ENCODE results near the gene FGG.

The FGG gene

DNA sequence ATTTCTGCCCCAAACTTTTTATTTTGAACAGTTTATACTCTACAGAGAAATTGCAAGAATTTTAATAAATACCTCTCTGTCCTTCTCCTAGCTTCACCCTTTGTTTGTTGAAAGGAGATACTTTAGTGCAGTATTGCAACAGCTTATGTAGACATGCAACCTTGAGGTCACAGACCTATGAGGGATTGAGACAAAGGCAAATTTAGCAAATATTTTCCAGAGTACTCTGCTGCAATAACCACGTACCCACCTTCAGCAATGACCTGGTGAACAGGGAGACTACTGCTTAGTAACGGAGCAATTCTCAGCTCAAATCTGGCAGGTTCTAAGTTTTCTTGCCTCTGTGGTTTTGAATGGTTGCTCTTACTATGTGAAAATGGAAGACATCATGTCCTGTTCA lies 35.1 kb downstream of the FGG start:
- TF ChIP-seq, protein P1, sequence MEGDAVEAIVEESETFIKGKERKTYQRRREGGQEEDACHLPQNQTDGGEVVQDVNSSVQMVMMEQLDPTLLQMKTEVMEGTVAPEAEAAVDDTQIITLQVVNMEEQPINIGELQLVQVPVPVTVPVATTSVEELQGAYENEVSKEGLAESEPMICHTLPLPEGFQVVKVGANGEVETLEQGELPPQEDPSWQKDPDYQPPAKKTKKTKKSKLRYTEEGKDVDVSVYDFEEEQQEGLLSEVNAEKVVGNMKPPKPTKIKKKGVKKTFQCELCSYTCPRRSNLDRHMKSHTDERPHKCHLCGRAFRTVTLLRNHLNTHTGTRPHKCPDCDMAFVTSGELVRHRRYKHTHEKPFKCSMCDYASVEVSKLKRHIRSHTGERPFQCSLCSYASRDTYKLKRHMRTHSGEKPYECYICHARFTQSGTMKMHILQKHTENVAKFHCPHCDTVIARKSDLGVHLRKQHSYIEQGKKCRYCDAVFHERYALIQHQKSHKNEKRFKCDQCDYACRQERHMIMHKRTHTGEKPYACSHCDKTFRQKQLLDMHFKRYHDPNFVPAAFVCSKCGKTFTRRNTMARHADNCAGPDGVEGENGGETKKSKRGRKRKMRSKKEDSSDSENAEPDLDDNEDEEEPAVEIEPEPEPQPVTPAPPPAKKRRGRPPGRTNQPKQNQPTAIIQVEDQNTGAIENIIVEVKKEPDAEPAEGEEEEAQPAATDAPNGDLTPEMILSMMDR (IDR thresholded peaks at IDR 0.05; ENCODE audit: borderline replicate concordance, insufficient read depth, low read depth, low read length), result no peak
- H3K4me3 ChIP-seq (ENCODE audit: low read depth, low read length), result no peak overlapping the region

- H3K4me3 ChIP-seq (ENCODE audit: low read depth, low read length), result no peak overlapping the region
- TF ChIP-seq, protein P1 (IDR thresholded peaks at IDR 0.05; ENCODE audit: borderline replicate concordance, insufficient read depth, low read depth, low read length), result no peak
These were observed 38.1 kb downstream of the FGG start for GRCh38 chr4:154574311-154574710.

- TF ChIP-seq, protein P1 (IDR thresholded peaks at IDR 0.05; ENCODE audit: borderline replicate concordance, insufficient read depth, low read depth, low read length), result no peak
- no peak overlapping the region for H3K4me3 ChIP-seq (ENCODE audit: low read depth, low read length)
These were observed 39.1 kb downstream of the FGG start for GRCh38 chr4:154573190-154573870.

DNA sequence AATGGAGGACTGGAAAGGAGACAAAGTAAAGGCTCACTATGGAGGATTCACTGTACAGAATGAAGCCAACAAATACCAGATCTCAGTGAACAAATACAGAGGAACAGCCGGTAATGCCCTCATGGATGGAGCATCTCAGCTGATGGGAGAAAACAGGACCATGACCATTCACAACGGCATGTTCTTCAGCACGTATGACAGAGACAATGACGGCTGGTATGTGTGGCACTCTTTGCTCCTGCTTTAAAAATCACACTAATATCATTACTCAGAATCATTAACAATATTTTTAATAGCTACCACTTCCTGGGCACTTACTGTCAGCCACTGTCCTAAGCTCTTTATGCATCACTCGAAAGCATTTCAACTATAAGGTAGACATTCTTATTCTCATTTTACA lies 42.9 kb downstream of the FGG start:
- TF ChIP-seq, protein P1 (IDR thresholded peaks at IDR 0.05; ENCODE audit: borderline replicate concordance, insufficient read depth, low read depth, low read length), result no peak
- H3K4me3 ChIP-seq (ENCODE audit: low read depth, low read length), result no peak overlapping the region

- no peak overlapping the region for H3K4me3 ChIP-seq (ENCODE audit: low read depth, low read length)
- TF ChIP-seq, protein P1 (IDR thresholded peaks at IDR 0.05; ENCODE audit: borderline replicate concordance, insufficient read depth, low read depth, low read length), result no peak
These were observed 43.4 kb downstream of the FGG start for GRCh38 chr4:154569028-154569427.

DNA sequence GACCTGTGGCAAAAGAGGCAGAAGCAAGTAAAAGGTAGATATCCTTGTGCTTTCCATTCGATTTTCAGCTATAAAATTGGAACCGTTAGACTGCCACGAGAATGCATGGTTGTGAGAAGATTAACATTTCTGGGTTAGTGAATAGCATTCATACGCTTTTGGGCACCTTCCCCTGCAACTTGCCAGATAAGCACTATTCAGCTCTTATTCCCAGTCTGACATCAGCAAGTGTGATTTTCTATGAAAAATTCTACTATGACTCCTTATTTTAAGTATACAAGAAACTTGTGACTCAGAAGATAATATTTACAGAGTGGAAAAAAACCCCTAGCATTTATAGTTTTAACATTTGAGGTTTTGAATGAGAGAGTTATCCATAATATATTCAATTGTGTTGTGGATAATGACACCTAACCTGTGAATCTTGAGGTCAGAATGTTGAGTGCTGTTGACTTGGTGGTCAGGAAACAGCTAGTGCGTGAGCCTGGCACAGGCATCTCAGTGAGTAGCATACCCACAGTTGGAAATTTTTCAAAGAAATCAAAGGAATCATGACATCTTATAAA lies 45.7 kb downstream of the FGG start:
- H3K4me3 ChIP-seq (ENCODE audit: low read depth, low read length), result no peak overlapping the region
- TF ChIP-seq, protein P1 (IDR thresholded peaks at IDR 0.05; ENCODE audit: borderline replicate concordance, insufficient read depth, low read depth, low read length), result no peak

- TF ChIP-seq, protein P1 (IDR thresholded peaks at IDR 0.05; ENCODE audit: borderline replicate concordance, insufficient read depth, low read depth, low read length), result no peak
- H3K4me3 ChIP-seq (ENCODE audit: low read depth, low read length), result no peak overlapping the region
These were observed 46.8 kb downstream of the FGG start for GRCh38 chr4:154565704-154566103.

All from GM12875 (cell line).